Loucy (cell line): Measurements from ENCODE around the gene SLC22A16.

Experiments
- EZH2phosphoT487 ChIP-seq: fragments of 200-600 bp; IDR thresholded peaks from 2 replicates; pipeline ENCODE4 v1.6.1; 2018; ENCODE audit warnings: antibody characterized with exemption, mild to moderate bottlenecking, moderate library complexity, borderline replicate concordance
- TF ChIP-seq, protein P1 (sequence below): fragments of 200-600 bp; sonication (generic); conservative IDR thresholded peaks from 2 replicates; pipeline ENCODE4 v1.5.1; 2014; ENCODE audit warnings: mild to moderate bottlenecking, antibody characterized with exemption, low read length

- TF ChIP-seq, protein P1, sequence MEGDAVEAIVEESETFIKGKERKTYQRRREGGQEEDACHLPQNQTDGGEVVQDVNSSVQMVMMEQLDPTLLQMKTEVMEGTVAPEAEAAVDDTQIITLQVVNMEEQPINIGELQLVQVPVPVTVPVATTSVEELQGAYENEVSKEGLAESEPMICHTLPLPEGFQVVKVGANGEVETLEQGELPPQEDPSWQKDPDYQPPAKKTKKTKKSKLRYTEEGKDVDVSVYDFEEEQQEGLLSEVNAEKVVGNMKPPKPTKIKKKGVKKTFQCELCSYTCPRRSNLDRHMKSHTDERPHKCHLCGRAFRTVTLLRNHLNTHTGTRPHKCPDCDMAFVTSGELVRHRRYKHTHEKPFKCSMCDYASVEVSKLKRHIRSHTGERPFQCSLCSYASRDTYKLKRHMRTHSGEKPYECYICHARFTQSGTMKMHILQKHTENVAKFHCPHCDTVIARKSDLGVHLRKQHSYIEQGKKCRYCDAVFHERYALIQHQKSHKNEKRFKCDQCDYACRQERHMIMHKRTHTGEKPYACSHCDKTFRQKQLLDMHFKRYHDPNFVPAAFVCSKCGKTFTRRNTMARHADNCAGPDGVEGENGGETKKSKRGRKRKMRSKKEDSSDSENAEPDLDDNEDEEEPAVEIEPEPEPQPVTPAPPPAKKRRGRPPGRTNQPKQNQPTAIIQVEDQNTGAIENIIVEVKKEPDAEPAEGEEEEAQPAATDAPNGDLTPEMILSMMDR = no peak
- no peak for TF ChIP-seq EZH2phosphoT487
Measured at GRCh38 chr6:110467566-110468140, 8.8 kb downstream of the SLC22A16 start.
